NCI-H1048 (cell line): Measurements from ENCODE around the gene YTHDF1.
A peak's percentile ranks its signal among the peaks of the same experiment; 100 is the strongest.
"Not testable (repeated sequence)": the region's sequence is repeated elsewhere in the genome, so short reads cannot be mapped to it uniquely, and the experiment has no call there.

Source experiments
- DNase-seq: peaks from one replicate; lab custom pipeline; 2025; lab: John Stamatoyannopoulos, UW

Gene YTHDF1

GRCh38 chr20:63216041-63216848 is at the start of gene YTHDF1:
Gene YTHDF1, minus strand, starts transcription at chr20:63216131. Its CDS starts 239 bp downstream, at chr20:63215892.
- peak; percentile 73 for DNase-seq

DNA sequence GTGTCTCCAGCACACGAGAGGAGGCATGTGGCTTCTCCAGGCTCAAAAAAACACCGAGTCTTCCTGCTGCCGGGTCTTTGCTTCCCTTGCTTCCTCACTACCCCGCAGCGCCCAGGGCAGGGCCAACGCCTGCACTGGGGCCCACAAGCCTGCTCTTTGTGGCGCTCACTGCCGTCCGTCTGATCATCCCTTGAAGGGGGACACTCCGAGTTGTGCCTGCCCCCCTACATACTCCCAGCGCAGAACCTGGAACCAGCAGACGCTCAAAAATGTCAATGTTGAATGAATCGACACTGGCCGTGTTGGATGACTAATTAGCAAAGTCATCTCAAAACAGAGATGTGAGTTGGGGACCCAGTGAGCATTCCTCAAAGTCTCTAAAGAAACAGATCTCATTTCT is 48.6 kb upstream of the YTHDF1 start:
- no peak for DNase-seq

DNA sequence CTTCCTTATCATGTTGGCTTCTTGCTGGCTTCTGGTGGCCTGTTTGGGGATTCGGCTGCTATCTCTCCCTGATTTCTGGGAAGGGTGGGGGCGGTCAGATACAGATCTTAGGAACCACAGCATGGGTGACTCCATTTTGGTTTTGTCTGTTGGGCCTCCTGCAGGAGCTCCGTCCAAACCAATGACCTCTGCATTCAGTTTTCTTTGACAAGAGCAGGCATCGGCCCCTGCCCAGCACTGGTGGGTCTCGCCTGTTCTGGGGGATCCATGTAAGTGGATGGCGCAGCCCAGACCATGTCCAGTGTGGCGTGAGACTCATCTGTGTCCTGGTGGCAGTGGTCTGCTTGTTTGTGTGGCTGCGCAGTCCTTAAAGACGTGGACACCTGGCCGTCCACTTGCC is 48.1 kb upstream of the YTHDF1 start:
- no peak for DNase-seq

DNA sequence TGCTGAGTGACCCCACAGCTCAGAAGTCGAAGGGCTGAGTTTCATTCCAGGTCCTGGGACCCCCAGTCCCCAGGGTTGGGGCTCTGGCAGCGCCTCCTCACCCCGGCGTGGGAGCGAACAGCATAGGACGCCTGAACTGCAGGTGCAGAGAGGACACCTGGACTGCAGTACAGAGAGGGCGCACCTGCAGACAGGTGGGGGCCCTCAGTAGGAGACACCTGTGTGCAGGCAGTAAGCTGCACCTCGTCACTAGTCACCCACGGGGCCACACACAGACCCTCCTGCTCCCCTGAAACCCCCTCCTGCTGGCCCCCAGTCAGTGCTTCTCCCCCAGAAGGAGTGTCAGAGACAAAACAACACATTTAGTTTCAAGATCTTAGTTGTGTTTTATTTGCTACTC is 46.9 kb upstream of the YTHDF1 start:
- DNase-seq, result no peak

- DNase-seq, result no peak
Measured at GRCh38 chr20:63261795-63262528, 46.0 kb upstream of the YTHDF1 start.

- no peak for DNase-seq
Measured at GRCh38 chr20:63261060-63261794, 45.3 kb upstream of the YTHDF1 start.

DNA sequence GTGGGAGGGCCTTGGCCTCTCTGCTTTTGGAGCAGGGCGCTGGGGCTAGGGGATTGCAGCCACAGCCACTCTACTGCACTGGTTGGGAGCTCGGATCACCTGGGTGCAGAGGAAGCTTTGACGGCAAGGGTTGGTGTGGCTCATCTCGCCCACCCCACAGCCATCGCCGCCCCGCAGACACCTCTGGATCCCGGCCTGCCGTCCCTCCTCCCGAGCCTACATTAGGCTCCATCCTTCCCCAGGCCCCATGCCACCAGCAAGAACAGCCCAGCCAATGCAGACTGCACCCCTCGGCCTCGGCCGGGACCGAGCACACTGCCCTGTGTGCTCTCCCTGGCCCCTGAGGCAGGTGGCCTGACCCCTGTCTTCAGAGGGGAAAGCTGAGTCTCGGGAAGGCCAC is 44.6 kb upstream of the YTHDF1 start:
- no peak for DNase-seq

GRCh38 chr20:63259734-63260460 is 44.0 kb upstream of the YTHDF1 start:
- no peak for DNase-seq

- DNase-seq, result no peak
Measured at GRCh38 chr20:63258781-63259180, 42.9 kb upstream of the YTHDF1 start.

GRCh38 chr20:63257629-63258028 is 41.7 kb upstream of the YTHDF1 start:
- DNase-seq, result no peak

DNA sequence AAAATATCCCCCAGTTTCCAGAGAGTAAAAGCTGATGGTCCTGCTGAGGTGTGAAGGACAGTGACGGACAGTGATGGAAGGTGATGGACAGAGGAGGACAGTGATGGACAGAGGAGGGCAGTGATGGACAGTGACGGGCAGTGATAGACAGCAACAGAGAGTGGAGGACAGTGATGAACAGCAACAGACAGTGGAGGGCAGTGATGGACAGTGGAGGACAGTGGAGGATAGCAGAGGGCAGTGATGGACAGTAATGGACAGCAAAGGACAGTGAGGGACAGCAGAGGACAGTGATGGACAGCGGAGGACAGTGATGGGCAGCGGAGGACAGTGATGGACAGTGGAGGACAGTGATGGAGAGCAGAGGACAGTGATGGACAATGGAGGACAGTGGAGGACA is 41.0 kb upstream of the YTHDF1 start:
- DNase-seq, result no peak

GRCh38 chr20:63255931-63256704 is 40.2 kb upstream of the YTHDF1 start:
- no peak for DNase-seq

DNA sequence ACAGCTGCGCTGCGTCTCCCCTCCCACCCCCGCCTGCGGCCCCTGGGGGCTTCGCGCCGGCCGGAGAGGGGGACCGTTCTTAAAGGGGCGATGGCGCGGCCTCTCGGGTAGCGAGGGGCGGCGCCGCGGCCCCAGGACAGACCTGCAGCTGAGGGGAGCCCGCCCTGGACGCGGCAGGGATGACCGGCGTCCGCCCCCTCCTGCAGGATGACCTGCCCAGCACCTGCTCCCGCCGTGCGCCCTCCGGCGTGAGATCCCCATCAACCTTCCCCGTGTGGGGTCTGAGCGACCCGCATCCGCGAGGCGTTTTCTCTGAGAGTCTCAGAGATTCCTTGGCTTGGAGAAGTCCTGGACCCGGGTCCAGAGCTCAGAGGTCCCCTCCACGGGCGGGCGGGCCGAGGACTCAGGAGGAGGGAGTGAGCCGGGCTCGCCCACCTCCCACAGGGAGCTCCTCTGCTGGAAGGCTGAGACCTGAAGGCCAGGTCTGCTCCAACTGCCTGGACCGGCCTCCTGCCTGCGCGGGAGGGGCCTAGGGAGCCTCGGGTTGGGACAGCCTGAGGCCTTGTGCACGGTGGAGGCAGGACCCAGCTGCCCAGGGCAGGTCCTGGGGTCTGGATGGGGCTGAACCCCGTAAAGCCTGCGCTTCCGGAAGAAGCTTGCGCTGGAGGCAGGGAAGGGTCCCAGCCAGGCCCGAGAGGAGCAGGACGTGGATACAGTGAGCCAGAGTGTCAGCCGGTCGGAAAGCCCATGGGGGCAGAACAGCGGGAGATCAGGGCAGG is 38.9 kb upstream of the YTHDF1 start:
- no peak for DNase-seq

GRCh38 chr20:63254232-63254605 is 38.3 kb upstream of the YTHDF1 start, which contains the start of gene NKAIN4:
Gene NKAIN4, minus strand, starts transcription at chr20:63254463. Its CDS starts 13 bp downstream, at chr20:63254450.
- no peak for DNase-seq

- DNase-seq, result no peak
Measured at GRCh38 chr20:63253438-63254231, 37.7 kb upstream of the YTHDF1 start.

GRCh38 chr20:63253065-63253437 is 37.1 kb upstream of the YTHDF1 start:
- DNase-seq, result no peak

- no peak for DNase-seq
Measured at GRCh38 chr20:63252284-63252711, 36.4 kb upstream of the YTHDF1 start.

GRCh38 chr20:63251350-63251749 is 35.4 kb upstream of the YTHDF1 start:
- DNase-seq, result not testable (repeated sequence)

DNA sequence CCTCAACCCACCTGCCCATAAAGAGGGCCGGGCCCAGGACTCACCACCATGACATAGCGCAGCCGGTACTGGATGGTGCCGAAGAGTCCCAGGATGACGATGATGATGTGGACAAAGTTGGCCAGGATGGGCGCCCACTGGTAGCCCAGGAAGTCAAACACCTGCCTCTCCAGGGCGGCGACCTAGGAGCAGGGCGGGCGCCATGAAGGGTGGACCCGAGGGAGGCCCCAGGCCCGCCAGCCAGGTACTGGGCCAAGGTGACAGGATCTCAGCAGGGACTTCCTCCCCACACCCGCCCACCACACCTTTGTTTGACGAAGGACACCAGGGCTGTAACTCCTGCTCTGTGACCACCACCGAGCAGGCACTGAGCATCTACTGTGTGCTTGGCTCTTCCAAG is 34.0 kb upstream of the YTHDF1 start:
- DNase-seq, result no peak
